Measurements from ENCODE around the gene AKIP1.

Gene AKIP1

GRCh38 chr11:8937159-8937558, 26.2 kb downstream of the AKIP1 start:
- Histone ChIP-seq H3K27ac (no peak overlapping the region), H3K4me3 (no peak overlapping the region), H3K36me3 (ENCODE audit: insufficient read depth, low read length) (no peaks in the 10 kb centered on the region), H3K9me3 (ENCODE audit: low read depth, low read length) (no peaks in the 10 kb centered on the region), H3K9ac (ENCODE audit: insufficient read length) (no peak overlapping the region)
- no peak for TF ChIP-seq EZH2 (IDR thresholded peaks at IDR 0.05)
- no peak for TF ChIP-seq FOXP2 (optimal IDR thresholded peaks at IDR 0.05; ENCODE audit: control extremely low read depth, extremely low read length, insufficient read depth)
- TF ChIP-seq POLR2AphosphoS5 (IDR thresholded peaks at IDR 0.05; ENCODE audit: borderline replicate concordance, low read depth, low read length) = no peak
- DNase-seq (ENCODE audit: low read depth, low spot score) = no peak

DNA sequence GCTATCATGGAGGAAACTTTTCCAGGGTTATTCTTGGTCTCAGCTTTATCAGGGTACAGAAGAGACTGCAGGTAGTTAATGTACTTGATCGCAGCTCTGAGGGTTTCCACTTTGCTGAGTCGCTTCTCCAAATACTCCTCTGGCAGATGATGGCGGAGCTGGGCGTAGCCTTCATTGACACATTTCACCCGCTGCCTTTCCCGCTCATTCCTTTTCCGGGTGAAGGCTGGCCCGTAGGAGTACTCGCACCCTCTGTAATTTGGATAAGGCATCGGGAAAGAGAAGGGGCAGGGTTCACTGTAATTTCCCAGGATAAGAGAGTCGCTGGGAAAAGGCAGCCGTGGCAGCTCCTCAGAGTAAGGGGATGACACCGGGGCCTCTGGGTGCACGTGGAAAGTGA, 26.7 kb downstream of the AKIP1 start:
- no peak overlapping the region for H3K27ac ChIP-seq
- TF ChIP-seq POLR2AphosphoS5 (IDR thresholded peaks at IDR 0.05; ENCODE audit: borderline replicate concordance, low read depth, low read length) = no peak
- no peak for TF ChIP-seq EZH2 (IDR thresholded peaks at IDR 0.05)
- no peak for TF ChIP-seq FOXP2 (optimal IDR thresholded peaks at IDR 0.05; ENCODE audit: control extremely low read depth, extremely low read length, insufficient read depth)
- H3K4me3 ChIP-seq = no peak overlapping the region
- H3K36me3 ChIP-seq (ENCODE audit: insufficient read depth, low read length) = no peaks in the 10 kb centered on the region
- no peak overlapping the region for H3K9ac ChIP-seq (ENCODE audit: insufficient read length)
- DNase-seq (ENCODE audit: low read depth, low spot score) = no peak
- no peaks in the 10 kb centered on the region for H3K9me3 ChIP-seq (ENCODE audit: low read depth, low read length)

DNA sequence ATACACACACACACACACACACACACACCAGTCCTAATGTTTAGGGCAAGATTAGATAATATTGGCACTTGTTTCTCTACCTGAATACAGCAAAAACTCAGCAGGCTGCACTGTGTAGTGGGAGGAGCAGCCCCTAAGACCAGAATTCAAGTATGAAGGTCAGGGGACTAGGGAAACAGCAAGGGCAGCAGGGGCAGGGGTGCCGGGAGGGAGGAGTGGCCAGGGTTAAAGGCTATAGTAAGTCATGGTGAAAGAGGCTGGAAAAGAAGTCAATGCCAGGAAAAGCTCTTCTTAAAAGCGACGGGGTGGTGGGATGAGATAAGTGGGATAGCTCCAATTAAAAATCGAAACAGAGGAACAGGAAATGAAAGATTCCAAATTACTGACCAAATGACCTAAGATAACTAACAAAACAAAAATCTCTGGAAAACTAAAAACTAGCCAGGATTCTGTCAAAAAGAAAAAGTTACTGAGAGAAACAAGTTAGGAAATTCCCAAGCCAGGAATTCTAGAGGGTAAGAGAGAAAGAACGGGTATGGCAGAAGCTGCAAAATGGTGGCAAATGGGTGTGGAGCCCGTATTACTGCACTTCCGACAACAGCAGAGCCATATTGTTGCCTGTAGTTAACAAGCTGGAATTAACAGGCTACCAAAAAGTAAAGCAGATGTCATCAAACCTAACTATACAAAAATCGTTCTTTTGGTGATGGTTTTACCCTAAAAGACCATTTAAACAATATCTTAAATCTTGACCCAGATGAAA, 30.5 kb downstream of the AKIP1 start:
- TF ChIP-seq POLR2AphosphoS5 (IDR thresholded peaks at IDR 0.05; ENCODE audit: borderline replicate concordance, low read depth, low read length) (no peak), EZH2 (IDR thresholded peaks at IDR 0.05) (no peak), FOXP2 (optimal IDR thresholded peaks at IDR 0.05; ENCODE audit: control extremely low read depth, extremely low read length, insufficient read depth) (no peak)
- Histone ChIP-seq H3K36me3 (ENCODE audit: insufficient read depth, low read length) (no peaks in the 10 kb centered on the region), H3K4me3 (no peak overlapping the region), H3K27ac (no peak overlapping the region), H3K9me3 (ENCODE audit: low read depth, low read length) (no peaks in the 10 kb centered on the region), H3K9ac (ENCODE audit: insufficient read length) (no peak overlapping the region)
- DNase-seq (ENCODE audit: low read depth, low spot score) = no peak

- Histone ChIP-seq H3K4me3 (no peak within 1 kb of the TSS), H3K9me3 (ENCODE audit: low read depth, low read length) (no peaks in the 10 kb centered on the region), H3K27ac (no peak within 1 kb of the TSS), H3K36me3 (ENCODE audit: insufficient read depth, low read length) (no peaks in the 10 kb centered on the region), H3K9ac (ENCODE audit: insufficient read length) (no peak within 1 kb of the TSS)
- DNase-seq (ENCODE audit: low read depth, low spot score) = no peak
- TF ChIP-seq POLR2AphosphoS5 (IDR thresholded peaks at IDR 0.05; ENCODE audit: borderline replicate concordance, low read depth, low read length) (no peak), FOXP2 (optimal IDR thresholded peaks at IDR 0.05; ENCODE audit: control extremely low read depth, extremely low read length, insufficient read depth) (no peak), EZH2 (IDR thresholded peaks at IDR 0.05) (no peak)
Measured at GRCh38 chr11:8942518-8943066, 31.6 kb downstream of the AKIP1 start, which contains the start of gene ASCL3. Gene ASCL3, minus strand, starts transcription at chr11:8943016. Its CDS starts 4,855 bp downstream, at chr11:8938161.

DNA sequence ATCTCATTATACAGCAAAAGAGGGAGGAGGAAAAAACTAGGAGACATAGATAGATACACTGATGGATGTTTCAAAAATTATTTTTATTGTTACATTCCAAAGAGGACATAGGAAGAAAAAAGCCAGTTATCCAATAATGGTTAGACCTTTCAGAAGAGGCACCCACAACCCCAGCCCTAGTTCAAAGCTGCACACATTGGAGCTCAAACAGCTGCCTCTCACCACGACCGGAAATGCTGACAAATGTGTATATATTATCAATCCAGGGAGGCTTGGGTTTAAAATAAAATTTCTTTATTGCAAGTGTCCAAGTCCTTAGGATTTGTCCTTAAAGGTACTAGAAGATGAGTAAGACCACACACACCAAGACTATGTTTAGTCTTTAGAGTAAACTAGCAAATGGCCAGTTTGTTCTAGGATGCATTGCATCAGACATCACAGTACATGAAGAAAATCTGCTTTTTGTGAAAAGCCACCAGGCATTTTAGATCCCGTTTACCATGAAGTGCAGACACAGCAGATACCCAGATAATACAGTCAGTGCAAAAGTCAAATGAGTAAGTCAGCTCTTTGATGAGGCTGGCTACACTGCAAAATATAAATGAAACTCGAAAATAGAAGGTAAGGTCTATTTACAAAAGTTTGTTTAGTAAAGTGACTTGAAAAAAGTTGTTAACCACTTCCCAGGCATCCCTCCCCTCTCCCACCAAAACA, 36.4 kb downstream of the AKIP1 start:
- DNase-seq (ENCODE audit: low read depth, low spot score) = no peak
- Histone ChIP-seq H3K9ac (ENCODE audit: insufficient read length) (no peak overlapping the region), H3K9me3 (ENCODE audit: low read depth, low read length) (no peaks in the 10 kb centered on the region), H3K36me3 (ENCODE audit: insufficient read depth, low read length) (no peaks in the 10 kb centered on the region), H3K4me3 (0 out of 2 replicates have a peak overlapping the region, but pooled peaks have one; percentile 22), H3K27ac (peak overlapping the region; percentile 79)
- TF ChIP-seq EZH2 (IDR thresholded peaks at IDR 0.05) (no peak), FOXP2 (optimal IDR thresholded peaks at IDR 0.05; ENCODE audit: control extremely low read depth, extremely low read length, insufficient read depth) (no peak), POLR2AphosphoS5 (IDR thresholded peaks at IDR 0.05; ENCODE audit: borderline replicate concordance, low read depth, low read length) (no peak)

DNA sequence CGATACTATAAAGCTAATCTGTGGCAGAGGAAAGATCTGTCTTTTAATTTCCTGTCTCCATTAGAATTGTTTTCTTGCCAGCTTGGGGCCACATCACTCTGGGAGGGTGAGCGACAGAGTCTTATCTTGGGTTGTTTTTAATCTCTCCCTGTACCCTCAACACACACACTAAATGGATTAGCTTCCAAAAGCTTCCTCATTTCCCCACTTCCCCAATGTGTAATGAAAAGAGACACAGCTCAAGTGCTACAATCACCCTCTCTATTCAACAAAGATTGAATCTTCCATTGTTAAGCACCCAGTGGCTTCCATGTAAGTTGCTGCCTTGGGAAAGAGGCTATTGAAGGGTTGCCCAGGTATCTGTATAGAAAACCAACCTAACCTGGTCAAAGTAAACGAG, 37.9 kb downstream of the AKIP1 start:
- Histone ChIP-seq H3K4me3 (no peak overlapping the region), H3K9me3 (ENCODE audit: low read depth, low read length) (no peaks in the 10 kb centered on the region), H3K36me3 (ENCODE audit: insufficient read depth, low read length) (no peaks in the 10 kb centered on the region), H3K27ac (no peak overlapping the region), H3K9ac (ENCODE audit: insufficient read length) (no peak overlapping the region)
- no peak for DNase-seq (ENCODE audit: low read depth, low spot score)
- TF ChIP-seq POLR2AphosphoS5 (IDR thresholded peaks at IDR 0.05; ENCODE audit: borderline replicate concordance, low read depth, low read length) (no peak), FOXP2 (optimal IDR thresholded peaks at IDR 0.05; ENCODE audit: control extremely low read depth, extremely low read length, insufficient read depth) (no peak)

GRCh38 chr11:8956860-8957259, 45.9 kb downstream of the AKIP1 start:
- H3K9me3 ChIP-seq (ENCODE audit: low read depth, low read length) = no peaks in the 10 kb centered on the region
- H3K36me3 ChIP-seq (ENCODE audit: insufficient read depth, low read length) = no peaks in the 10 kb centered on the region
- TF ChIP-seq FOXP2 (optimal IDR thresholded peaks at IDR 0.05; ENCODE audit: control extremely low read depth, extremely low read length, insufficient read depth) (no peak), POLR2AphosphoS5 (IDR thresholded peaks at IDR 0.05; ENCODE audit: borderline replicate concordance, low read depth, low read length) (no peak), EZH2 (IDR thresholded peaks at IDR 0.05) (no peak)
- H3K9ac ChIP-seq (ENCODE audit: insufficient read length) = no peak overlapping the region
- H3K27ac ChIP-seq = no peak overlapping the region
- H3K4me3 ChIP-seq = no peak overlapping the region
- DNase-seq (ENCODE audit: low read depth, low spot score) = no peak

GRCh38 chr11:8959546-8960166, 48.7 kb downstream of the AKIP1 start:
- TF ChIP-seq EZH2 (IDR thresholded peaks at IDR 0.05) = no peak
- no peak for TF ChIP-seq POLR2AphosphoS5 (IDR thresholded peaks at IDR 0.05; ENCODE audit: borderline replicate concordance, low read depth, low read length)
- no peak for TF ChIP-seq FOXP2 (optimal IDR thresholded peaks at IDR 0.05; ENCODE audit: control extremely low read depth, extremely low read length, insufficient read depth)
- no peak overlapping the region for H3K4me3 ChIP-seq
- no peaks in the 10 kb centered on the region for H3K9me3 ChIP-seq (ENCODE audit: low read depth, low read length)
- no peak overlapping the region for H3K27ac ChIP-seq
- DNase-seq (ENCODE audit: low read depth, low spot score) = no peak
- no peaks in the 10 kb centered on the region for H3K36me3 ChIP-seq (ENCODE audit: insufficient read depth, low read length)
- H3K9ac ChIP-seq (ENCODE audit: insufficient read length) = no peak overlapping the region
